H1 (cell line): Measurements from ENCODE around the gene ST6GALNAC3. TPM values are rescaled to one million over a fixed set of nuclear protein-coding genes. Genes with fewer than 3 reads are reported as not detected.

Experiments
- CTCF ChIA-PET: fragments of 300-600 bp; sonication (Branson Sonifier 250); formaldehyde crosslinking; loops from one replicate; lab custom pipeline; 2021; ENCODE audit not compliant: partially characterized antibody; lab: Charles Lee
- POLR2A ChIA-PET: fragments of 300-600 bp; sonication (Branson Sonifier 250); formaldehyde crosslinking; loops from one replicate; lab custom pipeline; 2021; ENCODE audit warnings: inconsistent platforms; ENCODE audit not compliant: partially characterized antibody; lab: Charles Lee
- DNase-seq, 2 experiments: peaks; one replicate each; pipeline versions ENCODE4 v3.0.0 to v3.0.0-alpha.2; 2010 to 2022; ENCODE audit warnings: low spot score in 2 of 2, low read depth in 1 of 2, mixed read lengths in 1 of 2
- FAIRE-seq: peaks from 2 replicates; lab custom pipeline; 2011; peaks lifted over from hg19 to GRCh38; lab: Jason Lieb, UNC
- H2AFZ ChIP-seq: 2 replicates; pipeline ENCODE4 v1.8.1; 2012; ENCODE audit warnings: low read length, inconsistent platforms
- H2AK5ac ChIP-seq: 2 replicates; pipeline ENCODE4 v1.6.1; 2013; ENCODE audit warnings: low read depth, low read length
- H2BK120ac ChIP-seq: replicated peaks from 2 replicates; pipeline ENCODE3; 2013; ENCODE audit warnings: low read depth, low read length, inconsistent platforms
- H2BK12ac ChIP-seq: 2 replicates; pipeline ENCODE4 v1.6.1; 2013; ENCODE audit warnings: low read depth, low read length
- H2BK15ac ChIP-seq: 2 replicates; pipeline ENCODE4 v1.6.1; 2013; ENCODE audit warnings: low read length
- H2BK20ac ChIP-seq: 2 replicates; pipeline ENCODE4 v1.6.1; 2013; ENCODE audit warnings: low read length
- H2BK5ac ChIP-seq: 2 replicates; pipeline ENCODE4 v1.6.1; 2013; ENCODE audit warnings: low read depth, low read length
- H3K14ac ChIP-seq: 2 replicates; pipeline ENCODE4 v1.6.1; 2013; ENCODE audit warnings: inconsistent platforms; ENCODE audit not compliant: insufficient read length
- H3K18ac ChIP-seq: 2 replicates; pipeline ENCODE4 v1.6.1; 2013; ENCODE audit warnings: low read length; ENCODE audit errors: extremely low read depth
- H3K23ac ChIP-seq: 2 replicates; pipeline ENCODE4 v1.6.1; 2013; ENCODE audit warnings: inconsistent platforms; ENCODE audit not compliant: insufficient read length
- H3K23me2 ChIP-seq: 2 replicates; pipeline ENCODE4 v1.6.1; 2013; ENCODE audit warnings: low read depth, low read length
- H3K27ac ChIP-seq: 2 replicates; pipeline ENCODE4 v1.6.1; 2011; ENCODE audit warnings: low read depth, low read length, inconsistent platforms
- H3K27me3 ChIP-seq, 4 experiments: replicated peaks in 1 of 4; 1 replicate in 1 of 4; 2 replicates in 3 of 4; pipeline versions ENCODE4 v1.6.1 to v1.8.1; 2011 to 2013; ENCODE audit warnings: low read length in 3 of 4, mild to moderate bottlenecking in 3 of 4, inconsistent platforms in 2 of 4, mixed read lengths in 2 of 4, moderate library complexity in 1 of 4; ENCODE audit not compliant: control insufficient read depth in 3 of 4, insufficient read depth in 3 of 4; ENCODE audit errors: extremely low read depth in 1 of 4
- H3K36me3 ChIP-seq, 4 experiments: 2 replicates each; pipeline versions ENCODE4 v1.6.1 to v1.8.1; 2011 to 2013; ENCODE audit warnings: mild to moderate bottlenecking in 4 of 4, low read length in 3 of 4, moderate library complexity in 2 of 4, control low read depth in 1 of 4, inconsistent platforms in 1 of 4; ENCODE audit not compliant: insufficient read depth in 4 of 4, control insufficient read depth in 2 of 4
- H3K4ac ChIP-seq: replicated peaks from 2 replicates; pipeline ENCODE3; 2013; ENCODE audit warnings: low read length, low read depth, mixed read lengths, inconsistent platforms; ENCODE audit not compliant: insufficient read length
- H3K4me1 ChIP-seq, 4 experiments: replicated peaks in 1 of 4; 1 replicate in 1 of 4; 2 replicates in 3 of 4; pipeline versions ENCODE4 v1.6.1 to v1.8.1; 2011 to 2013; ENCODE audit warnings: low read length in 3 of 4, inconsistent platforms in 2 of 4, mixed read lengths in 1 of 4; ENCODE audit not compliant: insufficient read depth in 4 of 4, control insufficient read depth in 3 of 4
- H3K4me2 ChIP-seq, 2 experiments: 2 replicates each; pipeline versions ENCODE4 v1.6.1 to v1.8.1; 2011 to 2013; ENCODE audit warnings: low read depth in 2 of 2, low read length in 2 of 2, control low read depth in 1 of 2, inconsistent platforms in 1 of 2, mild to moderate bottlenecking in 1 of 2; ENCODE audit not compliant: insufficient read depth in 1 of 2
- H3K4me3 ChIP-seq, 4 experiments: fragments of 200-600, 300-600 bp in 1 of 4; sonication (generic), shearing (Covaris generic), sonication (Bioruptor Twin) in 1 of 4; 2 replicates each; pipeline versions ENCODE4 v1.5.1 to v1.8.1; 2011 to 2016; ENCODE audit warnings: low read length in 4 of 4, low read depth in 3 of 4, control low read depth in 2 of 4, inconsistent platforms in 2 of 4, mild to moderate bottlenecking in 2 of 4, mixed read lengths in 1 of 4, moderate library complexity in 1 of 4; ENCODE audit not compliant: insufficient read depth in 2 of 4; ENCODE audit errors: extremely low read depth in 1 of 4
- H3K56ac ChIP-seq: replicated peaks from 2 replicates; pipeline ENCODE3; 2013; ENCODE audit warnings: low read depth, mild to moderate bottlenecking, mixed read lengths, low read length, inconsistent platforms; ENCODE audit not compliant: insufficient read length
- H3K79me1 ChIP-seq: 2 replicates; pipeline ENCODE4 v1.6.1; 2013; ENCODE audit warnings: low read depth, low read length, control low read depth
- H3K79me2 ChIP-seq, 2 experiments: 2 replicates each; pipeline versions ENCODE4 v1.6.1 to v1.8.1; 2012 to 2013; ENCODE audit warnings: low read length in 2 of 2, mild to moderate bottlenecking in 2 of 2, inconsistent platforms in 1 of 2; ENCODE audit not compliant: insufficient read depth in 2 of 2, control insufficient read depth in 1 of 2
- H3K9ac ChIP-seq, 4 experiments: replicated peaks in 1 of 4; 1 replicate in 1 of 4; 2 replicates in 3 of 4; pipeline versions ENCODE4 v1.6.1 to v1.8.1; 2011 to 2013; ENCODE audit warnings: low read depth in 3 of 4, low read length in 3 of 4, control low read depth in 2 of 4, mild to moderate bottlenecking in 2 of 4, moderate library complexity in 2 of 4, inconsistent platforms in 1 of 4; ENCODE audit errors: extremely low read depth in 1 of 4
- H3K9me3 ChIP-seq, 2 experiments: 2 replicates each; pipeline versions ENCODE4 v1.6.1 to v1.8.1; 2012 to 2013; ENCODE audit warnings: mild to moderate bottlenecking in 2 of 2, moderate library complexity in 2 of 2, control low read depth in 1 of 2, inconsistent platforms in 1 of 2, low read depth in 1 of 2, low read length in 1 of 2, mixed read lengths in 1 of 2; ENCODE audit not compliant: insufficient read depth in 2 of 2
- H4K20me1 ChIP-seq, 2 experiments: replicated peaks in 1 of 2; 2 replicates each; pipeline versions ENCODE3 to v1.8.1; 2011 to 2013; ENCODE audit warnings: inconsistent platforms in 2 of 2, low read length in 2 of 2, mild to moderate bottlenecking in 1 of 2; ENCODE audit not compliant: insufficient read depth in 2 of 2, control insufficient read depth in 1 of 2
- H4K5ac ChIP-seq: 2 replicates; pipeline ENCODE4 v1.6.1; 2013; ENCODE audit warnings: low read length, low read depth, mixed read lengths, inconsistent platforms; ENCODE audit not compliant: insufficient read length
- H4K8ac ChIP-seq: 2 replicates; pipeline ENCODE4 v1.8.0; 2013; ENCODE audit warnings: mild to moderate bottlenecking, moderate library complexity, low read length, inconsistent platforms; ENCODE audit not compliant: insufficient read depth; ENCODE audit errors: extremely low read depth
- H4K91ac ChIP-seq: replicated peaks from 2 replicates; pipeline ENCODE3; 2013; ENCODE audit warnings: low read length, mixed read lengths, inconsistent platforms; ENCODE audit not compliant: insufficient read length
- ASH2L ChIP-seq: fragments of 200-600, 300-600 bp; sonication (generic); IDR thresholded peaks from one replicate; pipeline ENCODE4 v1.7.1; 2017; ENCODE audit warnings: low read length
- BCL11A ChIP-seq, 2 experiments: IDR thresholded peaks; one replicate each; pipeline ENCODE4 v1.6.1; 2011; ENCODE audit warnings: low read depth in 2 of 2, low read length in 2 of 2, mild to moderate bottlenecking in 2 of 2
- GABPA ChIP-seq: IDR thresholded peaks from 2 replicates; pipeline ENCODE4 v1.6.1; 2011; ENCODE audit warnings: mild to moderate bottlenecking, low read length, moderate library complexity, borderline replicate concordance; ENCODE audit not compliant: insufficient read depth
- JUND ChIP-seq: IDR thresholded peaks from 2 replicates; pipeline ENCODE4 v1.6.1; 2011; ENCODE audit warnings: mild to moderate bottlenecking, improper control_type of control experiment, low read length
- KDM5A ChIP-seq: fragments of 200-600 bp; IDR thresholded peaks from 2 replicates; pipeline ENCODE4 v1.7.1; 2012; ENCODE audit warnings: mild to moderate bottlenecking, low read length, inconsistent platforms, mixed read lengths
- RAD21 ChIP-seq, 2 experiments: IDR thresholded peaks in 1 of 2; conservative IDR thresholded peaks in 1 of 2; 2 replicates each; pipeline ENCODE4 v1.6.1; 2011; ENCODE audit warnings: low read depth in 2 of 2, low read length in 2 of 2, improper control_type of control experiment in 1 of 2, inconsistent platforms in 1 of 2, mild to moderate bottlenecking in 1 of 2, moderate library complexity in 1 of 2
- RBBP5 ChIP-seq: IDR thresholded peaks from 2 replicates; pipeline ENCODE4 v1.7.1; 2012; ENCODE audit warnings: low read depth, mild to moderate bottlenecking, inconsistent platforms, low read length, moderate library complexity, borderline replicate concordance
- SP2 ChIP-seq: IDR thresholded peaks from 2 replicates; pipeline ENCODE4 v1.6.1; 2012; ENCODE audit warnings: mild to moderate bottlenecking, low read length, inconsistent platforms
- SRF ChIP-seq: IDR thresholded peaks from 2 replicates; pipeline ENCODE4 v1.6.1; 2011; ENCODE audit warnings: mild to moderate bottlenecking, low read depth, low read length, moderate library complexity
- TBP ChIP-seq: IDR thresholded peaks from 2 replicates; pipeline ENCODE4 v1.6.1; 2011; ENCODE audit warnings: low read depth, low read length, improper control_type of control experiment
- polyA plus RNA-seq, 7 experiments: library from polyadenylated mRNA; depleted of rRNA in 3 of 7; stranded (reverse) in 5 of 7; unstranded in 2 of 7; fragments of >200 nt in 5 of 7; fragments of 200-250 nt in 2 of 7; gene quantifications; 1 replicate in 5 of 7; 2 replicates in 1 of 7; 4 replicates in 1 of 7; pipeline versions ENCODE4 v1.2.1 to v1.2.3, GENCODE V29; 2011 to 2013; ENCODE audit warnings: missing spikeins in 2 of 7, mixed read lengths in 2 of 7
- total RNA-seq: library from RNA; stranded (reverse); fragmentation: NEBNext Ultra II Directional; extraction: Animal tissue kit (Norgen Biotek cat#: 25700); gene quantifications from 2 replicates; pipeline ENCODE4 v1.2.1, GENCODE V29; 2021
- TF ChIP-seq, protein P1 (sequence below), 3 experiments: IDR thresholded peaks; 1 replicate in 2 of 3; 2 replicates in 1 of 3; pipeline versions ENCODE4 v1.5.1 to v1.6.1; 2011; ENCODE audit warnings: low read length in 3 of 3, mild to moderate bottlenecking in 3 of 3, inconsistent platforms in 2 of 3, low read depth in 1 of 3, moderate library complexity in 1 of 3; ENCODE audit not compliant: insufficient read depth in 1 of 3; ENCODE audit errors: control extremely low read depth in 1 of 3
- TF ChIP-seq, protein P2 (sequence below): IDR thresholded peaks from 2 replicates; pipeline ENCODE4 v1.6.1; 2011; ENCODE audit warnings: low read depth, mild to moderate bottlenecking, low read length; ENCODE audit not compliant: insufficient read depth

ST6GALNAC3 gene
- total and polyA plus RNA-seq, 2 of the 8 experiments (the other 6 are each of a cell fraction or from before 2014, with no cell fraction given) = 4.9 to 19.0 TPM

DNA sequence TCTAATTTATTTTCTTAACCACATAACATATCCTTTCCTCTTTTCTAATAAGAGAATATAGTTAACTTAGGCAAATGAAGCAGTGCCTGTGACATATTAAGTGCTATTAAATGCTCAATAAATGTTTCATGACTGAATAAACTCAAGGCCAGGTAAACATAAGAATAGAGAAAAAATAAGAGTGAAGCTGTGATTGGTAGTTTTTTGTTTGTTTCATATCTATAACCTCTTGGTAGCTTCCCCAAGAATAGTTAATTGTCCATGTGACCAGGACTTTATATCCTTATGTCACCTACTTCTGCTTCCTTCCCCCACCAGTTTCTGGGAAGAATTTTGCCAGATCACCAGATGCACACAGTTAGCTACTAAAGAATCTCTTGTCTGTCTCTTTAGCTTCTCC, 497.7 kb downstream of the ST6GALNAC3 start:
- Histone ChIP-seq H2BK12ac (no peak overlapping the region), H2AFZ (no peak overlapping the region), H3K27me3 (no peaks in the 10 kb centered on the region), H2BK15ac (no peak overlapping the region), H3K36me3 (no peaks in the 10 kb centered on the region), H4K91ac (no peak overlapping the region), H3K14ac (no peak overlapping the region), H3K23ac (no peak overlapping the region), H3K18ac (no peak overlapping the region), H3K9me3 (no peaks in the 10 kb centered on the region), H3K4ac (no peak overlapping the region), H2AK5ac (no peak overlapping the region), H2BK120ac (no peak overlapping the region), H2BK20ac (no peak overlapping the region), H4K5ac (no peak overlapping the region), H4K8ac (no peak overlapping the region), H3K79me1 (no peaks in the 10 kb centered on the region), H3K56ac (no peak overlapping the region), H3K4me2 (no peak overlapping the region), H3K23me2 (no peaks in the 10 kb centered on the region), H3K79me2 (no peaks in the 10 kb centered on the region), H4K20me1 (no peaks in the 10 kb centered on the region), H3K27ac (no peak overlapping the region), H3K4me3 (no peak overlapping the region), H3K9ac (no peak overlapping the region), H2BK5ac (no peak overlapping the region), H3K4me1 (peaks cover 0 to 4% (median 0%) of the 10 kb centered on the region in 4 experiments; a peak in 1 of 7 replicates)
- POLR2A ChIA-PET = no interaction called here
- CTCF ChIA-PET = interaction anchor here (0.6 kb wide), 1 partner anchor 1120 kb away, joined by 3 read pairs; no protein-coding TSS in a partner anchor
- DNase-seq = no peak
- no peak for FAIRE-seq
- TF ChIP-seq JUND (no peak), SP2 (no peak), GABPA (no peak), RAD21 (IDR thresholded peaks at IDR 0.05 in 1 of 2, conservative IDR thresholded peaks at IDR 0.05 in 1 of 2; ENCODE audit: low read depth in 2 of 2, low read length in 2 of 2) (no peak), RBBP5 (no peak), BCL11A (IDR thresholded peaks at IDR 0.05; ENCODE audit: low read depth in 2 of 2, low read length in 2 of 2) (no peak), SRF (no peak), KDM5A (no peak), ASH2L (no peak), TBP (no peak)
- TF ChIP-seq, protein P1, sequence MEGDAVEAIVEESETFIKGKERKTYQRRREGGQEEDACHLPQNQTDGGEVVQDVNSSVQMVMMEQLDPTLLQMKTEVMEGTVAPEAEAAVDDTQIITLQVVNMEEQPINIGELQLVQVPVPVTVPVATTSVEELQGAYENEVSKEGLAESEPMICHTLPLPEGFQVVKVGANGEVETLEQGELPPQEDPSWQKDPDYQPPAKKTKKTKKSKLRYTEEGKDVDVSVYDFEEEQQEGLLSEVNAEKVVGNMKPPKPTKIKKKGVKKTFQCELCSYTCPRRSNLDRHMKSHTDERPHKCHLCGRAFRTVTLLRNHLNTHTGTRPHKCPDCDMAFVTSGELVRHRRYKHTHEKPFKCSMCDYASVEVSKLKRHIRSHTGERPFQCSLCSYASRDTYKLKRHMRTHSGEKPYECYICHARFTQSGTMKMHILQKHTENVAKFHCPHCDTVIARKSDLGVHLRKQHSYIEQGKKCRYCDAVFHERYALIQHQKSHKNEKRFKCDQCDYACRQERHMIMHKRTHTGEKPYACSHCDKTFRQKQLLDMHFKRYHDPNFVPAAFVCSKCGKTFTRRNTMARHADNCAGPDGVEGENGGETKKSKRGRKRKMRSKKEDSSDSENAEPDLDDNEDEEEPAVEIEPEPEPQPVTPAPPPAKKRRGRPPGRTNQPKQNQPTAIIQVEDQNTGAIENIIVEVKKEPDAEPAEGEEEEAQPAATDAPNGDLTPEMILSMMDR (IDR thresholded peaks at IDR 0.05; ENCODE audit: control extremely low read depth in 1 of 3, insufficient read depth in 1 of 3, low read depth in 1 of 3, low read length in 3 of 3) = no peak
- TF ChIP-seq, protein P2, sequence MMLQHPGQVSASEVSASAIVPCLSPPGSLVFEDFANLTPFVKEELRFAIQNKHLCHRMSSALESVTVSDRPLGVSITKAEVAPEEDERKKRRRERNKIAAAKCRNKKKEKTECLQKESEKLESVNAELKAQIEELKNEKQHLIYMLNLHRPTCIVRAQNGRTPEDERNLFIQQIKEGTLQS = no peak
